Measurements from ENCODE around the gene BRF1. TPM values are rescaled to one million over a fixed set of nuclear protein-coding genes. Genes with fewer than 3 reads are reported as not detected.
A peak's percentile ranks its signal among the peaks of the same experiment; 100 is the strongest.
"Not testable (repeated sequence)": the region's sequence is repeated elsewhere in the genome, so short reads cannot be mapped to it uniquely, and the experiment has no call there.

Gene BRF1
- total RNA-seq, 2 experiments from 2014 or later: 49.5 to 50.4 TPM

DNA sequence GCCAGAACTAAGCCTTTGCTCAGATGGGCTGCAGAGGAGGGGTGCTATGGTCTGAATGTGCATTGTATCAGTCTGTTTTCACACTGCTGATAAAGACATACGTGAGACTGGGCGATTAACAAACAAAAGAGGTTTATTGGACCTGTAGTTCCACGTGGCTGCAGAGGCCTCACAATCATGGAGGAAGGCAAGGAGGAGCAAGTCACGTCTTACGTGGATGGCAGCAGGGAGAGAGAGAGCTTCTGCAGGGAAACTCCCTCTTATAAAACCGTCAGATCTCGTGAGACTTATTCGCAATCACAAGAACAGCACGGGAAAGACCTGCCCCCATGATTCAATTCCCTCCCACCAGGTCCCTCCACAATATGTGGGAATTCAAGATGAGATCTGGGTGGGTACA lies 3.8 kb upstream of the BRF1 start:
- Mint-ChIP-seq H3K4me3 (no peak overlapping the region), H3K9me3 (no peaks in the 10 kb centered on the region), H3K36me3 (peaks cover 10% of the 10 kb centered on the region), H3K27me3 (peaks cover 2% of the 10 kb centered on the region), H3K4me1 (peaks cover 25% of the 10 kb centered on the region), H3K27ac (peak overlapping the region; percentile 94)
- ATAC-seq (ENCODE audit: low read depth) (no peak), DNase-seq (no peak)
- POLR2A ChIA-PET: interaction anchor here (0.7 to 1.3 kb wide), 2 partner anchors 10 to 223 kb away, joined by 3 to 15 read pairs; partner anchors contain the start of gene PACS2

DNA sequence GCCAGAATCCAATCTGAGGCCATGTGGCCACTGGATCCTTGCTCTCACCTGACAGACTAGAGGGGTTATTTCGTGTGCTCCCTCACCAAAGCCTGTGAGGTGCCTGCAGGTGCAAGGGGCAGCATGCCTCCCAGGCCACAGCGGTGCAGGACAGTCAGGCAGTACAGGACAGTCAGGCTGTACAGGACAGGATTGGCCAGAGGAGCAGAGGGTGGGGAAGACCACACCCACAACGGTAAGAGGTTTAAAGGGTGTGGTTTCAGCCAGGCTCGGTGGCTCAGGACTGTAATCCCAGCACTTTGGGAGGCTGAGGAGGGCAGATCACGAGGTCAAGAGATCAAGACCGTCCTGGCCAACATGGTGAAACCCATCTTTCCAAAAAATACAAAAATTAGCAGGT lies 3.1 kb upstream of the BRF1 start:
- Mint-ChIP-seq H3K27me3 (peaks cover 2% of the 10 kb centered on the region), H3K36me3 (peaks cover 11% of the 10 kb centered on the region), H3K4me1 (peaks cover 29% of the 10 kb centered on the region), H3K9me3 (no peaks in the 10 kb centered on the region), H3K4me3 (no peak overlapping the region), H3K27ac (no peak overlapping the region)
- no peak for DNase-seq
- no peak for ATAC-seq (ENCODE audit: low read depth)
- POLR2A ChIA-PET: no interaction called here

DNA sequence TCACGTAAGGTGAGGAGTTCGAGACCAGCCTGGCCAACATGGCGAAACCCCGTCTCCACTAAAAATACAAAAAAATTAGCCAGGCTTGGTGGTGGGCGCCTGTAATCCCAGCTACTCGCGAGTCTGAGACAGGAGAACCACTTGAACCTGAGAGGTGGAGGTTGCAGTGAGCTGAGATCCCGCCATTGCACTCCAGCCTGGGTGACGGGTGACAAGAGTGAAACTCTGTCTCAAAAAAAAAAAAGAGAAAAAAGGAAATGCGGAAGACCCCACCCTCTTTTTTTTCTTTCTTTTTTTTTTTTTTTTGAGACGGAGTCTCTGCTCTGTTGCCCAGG lies 1.1 kb upstream of the BRF1 start:
- not testable (repeated sequence) for DNase-seq; H3K27ac Mint-ChIP-seq; H3K9me3 Mint-ChIP-seq; ATAC-seq (ENCODE audit: low read depth); H3K27me3 Mint-ChIP-seq
- POLR2A ChIA-PET: interaction anchor here (1.2 to 4.0 kb wide), 5 partner anchors 9 to 241 kb away, joined by 3 to 61 read pairs (median 10); partner anchors contain the start of gene PACS2
- Mint-ChIP-seq H3K4me3 (peak overlapping the region; percentile 94), H3K4me1 (peaks cover 32% of the 10 kb centered on the region), H3K36me3 (peaks cover 18% of the 10 kb centered on the region)

DNA sequence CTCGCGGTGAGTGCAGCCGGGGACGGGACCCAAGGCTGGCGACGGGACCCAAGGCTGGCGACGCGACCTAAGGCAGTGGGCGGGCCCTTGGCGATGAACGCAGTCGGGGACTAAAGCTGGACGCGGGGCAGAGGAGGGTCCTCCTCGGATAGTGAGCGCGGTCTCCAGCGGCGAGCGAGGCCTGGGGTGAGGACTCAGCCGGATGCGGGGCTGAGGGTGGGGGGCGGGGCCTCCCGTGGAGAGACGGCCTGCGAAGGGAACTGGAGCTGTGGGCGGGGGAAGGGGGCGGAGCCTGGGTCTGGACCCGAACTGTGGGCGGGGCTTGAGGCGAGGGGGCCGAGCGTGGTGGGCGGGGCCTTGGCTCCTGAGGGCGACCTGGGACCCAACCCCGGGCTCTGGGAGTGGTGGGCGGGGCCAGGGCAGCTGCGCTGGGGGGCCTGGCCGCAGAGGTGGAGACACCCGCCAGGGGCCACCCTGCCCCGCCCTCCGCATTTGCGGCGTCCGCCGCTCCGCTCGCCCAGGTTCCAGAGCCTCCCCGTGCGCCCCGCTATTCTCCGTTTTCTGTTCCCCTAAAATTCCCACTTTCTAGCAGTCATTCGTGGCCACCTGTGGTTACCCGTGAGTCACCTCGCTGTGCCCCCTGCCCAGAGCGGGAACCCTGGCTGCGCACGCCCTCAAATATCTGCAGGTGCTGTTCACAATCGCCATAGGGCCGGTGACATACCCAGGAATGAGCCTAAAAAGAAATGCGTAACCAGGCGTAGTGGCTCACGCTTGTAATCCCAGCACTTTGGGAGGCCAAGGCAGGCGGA lies 508 bp upstream of the BRF1 start:
- DNase-seq (peak; percentile 100), ATAC-seq (ENCODE audit: low read depth) (peak; percentile 79)
- peak overlapping the region; percentile 95 for H3K27ac Mint-ChIP-seq
- H3K4me1 Mint-ChIP-seq: peaks cover 32% of the 10 kb centered on the region
- POLR2A ChIA-PET: interaction anchor here (0.6 to 4.0 kb wide), 23 partner anchors 9 to 501 kb away, joined by 3 to 61 read pairs (median 4); partner anchors contain the start of genes BTBD6, GPR132, PACS2 and ZBTB42
- no peaks in the 10 kb centered on the region for H3K9me3 Mint-ChIP-seq
- H3K36me3 Mint-ChIP-seq: peaks cover 18% of the 10 kb centered on the region
- peaks cover 2% of the 10 kb centered on the region for H3K27me3 Mint-ChIP-seq
- H3K4me3 Mint-ChIP-seq: peak overlapping the region; percentile 94

DNA sequence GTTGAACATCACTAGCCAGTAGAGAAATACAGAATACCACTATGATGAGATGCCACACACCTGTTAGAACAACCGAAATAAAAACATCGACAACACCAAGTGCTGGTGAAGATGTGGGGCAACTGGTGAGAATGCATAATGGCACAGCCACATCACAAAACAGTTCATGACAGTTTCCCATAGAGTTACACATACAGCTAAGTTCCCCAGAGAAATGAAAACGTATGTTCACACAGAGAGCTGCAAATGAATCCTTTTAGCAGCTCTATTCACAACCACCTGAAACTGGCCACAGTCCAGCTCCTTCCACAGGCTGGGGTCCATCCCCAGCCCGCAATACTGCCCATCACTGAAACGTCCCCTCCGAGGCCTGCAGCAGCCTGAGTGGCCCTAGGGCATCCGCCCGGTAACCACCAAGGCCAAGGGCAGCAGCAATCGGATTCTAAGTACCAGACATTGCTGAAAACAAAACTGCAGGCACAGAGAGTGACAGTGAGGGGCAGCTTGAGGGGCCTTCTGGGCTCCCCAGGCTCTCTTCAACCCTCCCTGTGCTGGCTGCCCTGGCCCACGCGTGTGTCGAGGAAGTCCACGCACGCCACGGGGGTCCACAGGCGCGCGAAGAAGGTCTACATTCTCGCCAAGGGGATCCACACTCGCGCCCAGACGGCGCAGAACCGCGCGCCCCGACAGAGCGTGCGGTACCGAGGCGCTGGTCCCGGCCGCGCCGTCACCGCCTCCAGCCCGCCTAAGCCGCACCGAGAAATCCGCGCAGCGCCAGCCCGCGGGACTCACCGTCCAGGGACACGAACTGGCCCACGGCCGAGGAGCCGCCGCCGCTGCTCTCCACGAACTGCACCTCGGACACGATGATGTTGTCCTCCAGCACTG lies 903 bp downstream of the BRF1 start:
- POLR2A ChIA-PET: interaction anchor here (0.7 to 4.0 kb wide), 7 partner anchors 10 to 239 kb away, joined by 3 to 61 read pairs (median 4); partner anchors contain the start of genes BTBD6, NUDT14 and PACS2
- peak overlapping the region; percentile 88 for H3K27ac Mint-ChIP-seq
- ATAC-seq (ENCODE audit: low read depth) (peak; percentile 1), DNase-seq (peak; percentile 46)
- no peaks in the 10 kb centered on the region for H3K9me3 Mint-ChIP-seq
- peaks cover 2% of the 10 kb centered on the region for H3K27me3 Mint-ChIP-seq
- peaks cover 16% of the 10 kb centered on the region for H3K36me3 Mint-ChIP-seq
- H3K4me1 Mint-ChIP-seq: peaks cover 28% of the 10 kb centered on the region
- H3K4me3 Mint-ChIP-seq: peak overlapping the region; percentile 92

DNA sequence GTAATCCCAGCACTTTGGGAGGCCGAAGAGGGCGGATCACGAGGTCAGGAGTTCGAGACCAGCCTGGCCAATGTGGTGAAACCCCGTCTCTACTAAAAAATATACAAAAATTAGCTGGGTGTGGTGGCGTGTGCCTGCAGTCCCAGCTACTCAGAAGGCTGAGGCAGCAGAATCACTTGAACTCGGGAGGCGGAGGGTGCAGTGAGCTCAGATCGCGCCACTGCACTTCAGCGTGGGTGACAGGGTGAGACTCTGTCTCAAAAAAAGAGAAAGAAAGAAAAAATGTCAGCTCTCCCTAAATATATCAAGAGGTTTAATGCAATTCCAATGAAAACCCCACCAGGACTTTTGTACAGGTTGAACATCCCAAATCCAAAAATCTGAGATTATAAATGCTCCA lies 3.5 kb downstream of the BRF1 start:
- not testable (repeated sequence) for H3K27me3 Mint-ChIP-seq; H3K9me3 Mint-ChIP-seq; H3K27ac Mint-ChIP-seq; DNase-seq; H3K4me3 Mint-ChIP-seq; ATAC-seq (ENCODE audit: low read depth)
- Mint-ChIP-seq H3K4me1 (peaks cover 41% of the 10 kb centered on the region), H3K36me3 (peaks cover 12% of the 10 kb centered on the region)
- POLR2A ChIA-PET: interaction anchor here (1.0 kb wide), 1 partner anchor 17 kb away, joined by 5 read pairs; the partner anchor contains the start of gene PACS2

DNA sequence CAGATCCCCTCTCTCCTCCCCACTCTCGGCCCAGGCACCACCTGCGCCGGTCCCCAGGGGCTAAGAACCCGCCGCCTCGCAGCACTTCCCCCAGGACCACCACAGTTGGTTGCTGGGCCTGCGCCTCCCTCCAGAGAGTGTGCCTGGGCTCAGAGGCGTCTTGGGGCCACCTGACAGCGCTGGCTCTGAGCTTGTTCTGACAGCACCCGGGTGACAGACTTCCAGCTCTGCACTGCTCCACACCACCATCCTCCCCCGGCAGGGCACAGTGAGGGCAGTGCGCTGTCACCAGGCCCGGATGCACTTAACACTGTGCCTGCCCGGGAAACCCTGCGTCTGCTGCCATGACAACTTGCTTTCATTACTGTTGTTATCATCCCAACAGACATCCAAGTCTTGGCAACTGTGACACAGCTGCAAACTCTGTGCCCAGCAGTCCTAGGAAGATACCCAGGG lies 6.6 kb downstream of the BRF1 start:
- H3K4me3 Mint-ChIP-seq: peak overlapping the region; percentile 79
- H3K36me3 Mint-ChIP-seq: peaks cover 12% of the 10 kb centered on the region
- H3K27me3 Mint-ChIP-seq: no peaks in the 10 kb centered on the region
- peak; percentile 73 for DNase-seq
- peaks cover 40% of the 10 kb centered on the region for H3K4me1 Mint-ChIP-seq
- POLR2A ChIA-PET: interaction anchor here (0.9 to 4.1 kb wide), 2 partner anchors 20 to 229 kb away, joined by 3 to 22 read pairs; partner anchors contain the start of genes GPR132 and PACS2
- ATAC-seq (ENCODE audit: low read depth): peak; percentile 94
- H3K9me3 Mint-ChIP-seq: no peaks in the 10 kb centered on the region
- H3K27ac Mint-ChIP-seq: peak overlapping the region; percentile 94

DNA sequence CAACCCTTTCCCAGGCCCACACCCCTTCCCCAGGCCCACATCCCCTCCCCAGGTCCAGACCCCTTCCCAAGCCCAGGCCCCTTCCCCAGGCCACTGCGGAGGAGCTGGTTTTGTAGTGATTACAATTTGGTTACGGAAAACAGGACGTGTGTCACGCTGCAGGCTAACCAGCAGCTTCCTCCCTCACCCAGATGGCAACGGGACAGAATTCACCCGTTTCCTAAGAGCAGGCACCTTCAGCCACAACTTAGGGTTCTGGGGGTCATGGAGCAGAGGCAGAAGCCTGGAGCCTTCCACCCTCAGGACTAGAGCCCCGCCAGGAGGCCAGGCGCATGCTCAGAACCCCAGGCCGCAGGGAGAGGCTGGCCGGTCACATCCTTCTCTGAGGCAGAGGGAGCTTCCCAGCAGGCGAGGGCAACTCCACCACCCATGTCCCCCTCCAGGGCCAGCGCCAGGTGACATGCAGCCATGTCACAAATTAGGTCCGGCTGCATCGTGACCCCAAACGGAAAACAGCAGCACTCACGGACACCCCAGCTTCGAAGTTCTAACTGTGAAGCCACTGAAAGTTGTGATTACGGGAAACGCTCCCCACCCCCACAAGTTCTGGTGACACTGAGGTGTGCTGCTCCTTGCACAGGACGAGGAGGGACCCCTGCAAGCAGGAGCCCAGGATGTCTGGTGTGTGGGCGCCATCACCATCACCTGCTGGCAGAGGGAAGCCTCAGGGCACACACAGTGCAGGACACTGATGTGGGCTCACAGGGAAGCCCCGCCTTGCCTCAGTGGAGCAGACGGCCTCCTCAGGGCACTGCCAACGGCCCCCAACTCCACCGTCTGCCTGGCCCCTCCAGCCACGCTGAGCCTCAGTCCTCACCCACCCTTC lies 7.7 kb downstream of the BRF1 start:
- POLR2A ChIA-PET: interaction anchor here (0.7 to 6.1 kb wide), 6 partner anchors 8 to 207 kb away, joined by 3 to 44 read pairs (median 5); partner anchors contain the start of genes BRF1, BTBD6 and PACS2
- H3K4me3 Mint-ChIP-seq: peak overlapping the region; percentile 73
- H3K4me1 Mint-ChIP-seq: peaks cover 35% of the 10 kb centered on the region
- H3K27ac Mint-ChIP-seq: peak overlapping the region; percentile 94
- H3K9me3 Mint-ChIP-seq: no peaks in the 10 kb centered on the region
- no peaks in the 10 kb centered on the region for H3K27me3 Mint-ChIP-seq
- peak; percentile 48 for ATAC-seq (ENCODE audit: low read depth)
- peaks cover 8% of the 10 kb centered on the region for H3K36me3 Mint-ChIP-seq
- peak; percentile 62 for DNase-seq

DNA sequence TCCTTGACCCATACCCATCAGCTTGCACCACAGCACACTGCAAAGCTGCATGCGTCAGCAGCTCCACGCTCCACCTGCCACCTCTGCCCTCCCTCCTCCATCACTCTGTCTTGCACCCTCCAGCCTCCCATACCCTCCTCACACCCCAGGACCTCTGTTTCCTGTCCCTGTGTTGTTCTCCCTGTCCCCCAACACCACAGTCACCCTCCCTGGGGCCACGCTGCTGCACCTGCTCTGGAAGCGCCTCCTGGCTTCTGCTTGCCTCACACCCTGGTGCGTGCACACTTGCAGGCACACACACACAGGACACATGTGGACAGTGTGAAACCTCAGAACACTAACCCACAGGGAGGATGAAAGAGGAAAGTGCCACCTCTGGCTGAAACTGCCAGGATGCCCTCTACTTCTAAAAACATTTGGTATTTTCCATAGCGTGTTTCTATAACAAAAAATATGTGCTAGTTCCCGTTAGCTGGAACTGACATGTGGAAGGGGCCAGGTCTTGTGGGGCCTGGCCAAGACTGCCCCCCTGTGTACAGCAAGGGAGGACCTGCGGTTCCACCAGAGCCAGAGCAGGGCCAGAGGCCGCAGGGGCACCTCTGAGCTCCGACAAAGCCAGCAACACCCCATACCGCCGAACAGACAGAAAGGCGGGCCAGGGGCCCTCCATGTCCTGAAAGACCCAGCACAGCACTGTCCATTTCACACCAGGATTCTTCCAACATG lies 10.0 kb downstream of the BRF1 start:
- H3K4me1 Mint-ChIP-seq: peaks cover 35% of the 10 kb centered on the region
- DNase-seq (no peak), ATAC-seq (ENCODE audit: low read depth) (no peak)
- peaks cover 6% of the 10 kb centered on the region for H3K36me3 Mint-ChIP-seq
- no peaks in the 10 kb centered on the region for H3K9me3 Mint-ChIP-seq
- POLR2A ChIA-PET: interaction anchor here (0.6 to 6.1 kb wide), 2 partner anchors 10 to 245 kb away, joined by 9 to 44 read pairs; partner anchors contain the start of gene BRF1
- peak overlapping the region; percentile 61 for H3K27ac Mint-ChIP-seq
- H3K27me3 Mint-ChIP-seq: no peaks in the 10 kb centered on the region
- no peak overlapping the region for H3K4me3 Mint-ChIP-seq

DNA sequence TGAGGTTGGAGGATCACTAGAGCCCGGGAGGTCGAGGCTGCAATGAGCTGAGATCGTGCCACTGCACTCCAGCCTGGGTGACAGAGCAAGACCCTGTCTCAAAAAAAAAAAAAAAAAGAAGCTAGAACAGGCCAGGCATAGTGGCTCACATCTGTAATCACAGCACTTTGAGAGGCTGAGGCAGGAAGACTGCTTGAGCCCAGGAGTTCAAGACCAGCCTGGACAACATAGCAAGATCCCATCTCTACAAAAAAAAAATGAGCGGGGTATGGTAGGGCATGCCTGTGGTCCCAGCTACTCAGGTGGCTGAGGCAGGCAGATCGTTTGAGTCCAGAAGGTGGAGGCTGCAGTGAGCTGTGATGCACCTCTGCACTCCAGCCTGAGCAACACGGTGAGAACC lies 11.9 kb downstream of the BRF1 start:
- POLR2A ChIA-PET: interaction anchor here (6.1 kb wide), 1 partner anchor 12 kb away, joined by 44 read pairs; the partner anchor contains the start of gene BRF1
- DNase-seq; H3K9me3 Mint-ChIP-seq; H3K4me3 Mint-ChIP-seq; ATAC-seq (ENCODE audit: low read depth); H3K27ac Mint-ChIP-seq; H3K27me3 Mint-ChIP-seq; H3K36me3 Mint-ChIP-seq: not testable (repeated sequence)
- H3K4me1 Mint-ChIP-seq: peaks cover 33% of the 10 kb centered on the region

DNA sequence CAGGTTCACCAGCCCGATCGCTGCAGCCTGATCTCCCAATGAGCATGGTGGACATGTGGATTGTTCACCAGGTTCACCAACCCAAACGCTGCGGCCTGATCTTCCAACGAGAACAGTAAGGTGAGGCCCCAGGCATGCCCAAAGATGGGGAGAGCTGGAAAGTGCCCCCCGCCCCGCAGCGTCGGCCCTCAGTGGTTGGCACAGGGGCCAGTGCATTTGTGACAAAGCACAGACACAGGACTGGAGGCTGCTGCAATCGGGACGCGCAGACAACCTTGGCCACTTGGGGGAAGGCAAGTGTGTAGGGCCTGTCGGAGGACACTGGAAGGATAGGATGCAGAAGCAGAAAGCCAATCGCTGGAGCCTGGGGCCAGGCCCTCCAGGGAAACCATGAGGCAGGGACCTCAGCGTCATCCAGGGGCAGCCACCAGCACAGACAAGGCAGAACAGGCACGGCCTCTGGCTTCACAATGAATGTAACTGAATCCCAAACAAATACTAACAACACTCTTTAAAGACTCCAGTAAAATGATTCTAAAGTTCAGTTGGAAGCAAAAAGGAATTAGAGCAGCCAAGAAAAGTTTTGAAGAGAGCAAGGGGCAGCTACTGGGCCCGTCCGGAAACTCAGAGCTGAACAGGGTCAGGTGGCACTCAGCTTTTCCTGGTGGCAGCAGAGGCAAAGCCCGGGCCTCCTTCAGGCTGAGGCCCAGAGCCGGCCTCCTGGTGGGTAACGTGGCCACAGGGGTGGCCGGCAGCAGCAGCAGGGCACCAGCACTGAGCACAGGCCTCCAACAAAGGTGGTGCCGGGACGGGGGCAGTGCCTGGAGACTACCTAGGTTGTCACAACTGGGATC lies 13.3 kb downstream of the BRF1 start:
- Mint-ChIP-seq H3K4me1 (peaks cover 31% of the 10 kb centered on the region), H3K9me3 (no peaks in the 10 kb centered on the region), H3K27ac (peak overlapping the region; percentile 12), H3K36me3 (peaks cover 11% of the 10 kb centered on the region), H3K27me3 (no peaks in the 10 kb centered on the region), H3K4me3 (no peak overlapping the region)
- POLR2A ChIA-PET: interaction anchor here (6.1 kb wide), 1 partner anchor 13 kb away, joined by 44 read pairs; the partner anchor contains the start of gene BRF1
- DNase-seq (no peak), ATAC-seq (ENCODE audit: low read depth) (no peak)
